Left lobe of liver (tissue), 2 donors: ENCODE results near the gene STARD7. TPM values are rescaled to one million over a fixed set of nuclear protein-coding genes. Genes with fewer than 3 reads are reported as not detected.

Experiments used
- ATAC-seq: fragments of 200-7000 bp; cut with Tn5 transposase; one replicate; pipeline ENCODE4 v1.9.1; 2020; ENCODE audit warnings: mild to moderate bottlenecking, moderate library complexity
- DNase-seq: peaks from one replicate; pipeline ENCODE4 v3.0.0-alpha.2; 2020; ENCODE audit warnings: low spot score
- total RNA-seq: library from RNA; stranded (reverse); gene quantifications from one replicate; pipeline ENCODE4 v1.2.1, GENCODE V29; 2021
- donor health status: DM: no; HTN: no; CAD: no; lungs with moderate emphysema.
- donor health status: DM: no; HTN: yes; CAD: no.

STARD7 gene
- total RNA-seq, 1 donor from 2014 or later, result 67.6 TPM

DNA sequence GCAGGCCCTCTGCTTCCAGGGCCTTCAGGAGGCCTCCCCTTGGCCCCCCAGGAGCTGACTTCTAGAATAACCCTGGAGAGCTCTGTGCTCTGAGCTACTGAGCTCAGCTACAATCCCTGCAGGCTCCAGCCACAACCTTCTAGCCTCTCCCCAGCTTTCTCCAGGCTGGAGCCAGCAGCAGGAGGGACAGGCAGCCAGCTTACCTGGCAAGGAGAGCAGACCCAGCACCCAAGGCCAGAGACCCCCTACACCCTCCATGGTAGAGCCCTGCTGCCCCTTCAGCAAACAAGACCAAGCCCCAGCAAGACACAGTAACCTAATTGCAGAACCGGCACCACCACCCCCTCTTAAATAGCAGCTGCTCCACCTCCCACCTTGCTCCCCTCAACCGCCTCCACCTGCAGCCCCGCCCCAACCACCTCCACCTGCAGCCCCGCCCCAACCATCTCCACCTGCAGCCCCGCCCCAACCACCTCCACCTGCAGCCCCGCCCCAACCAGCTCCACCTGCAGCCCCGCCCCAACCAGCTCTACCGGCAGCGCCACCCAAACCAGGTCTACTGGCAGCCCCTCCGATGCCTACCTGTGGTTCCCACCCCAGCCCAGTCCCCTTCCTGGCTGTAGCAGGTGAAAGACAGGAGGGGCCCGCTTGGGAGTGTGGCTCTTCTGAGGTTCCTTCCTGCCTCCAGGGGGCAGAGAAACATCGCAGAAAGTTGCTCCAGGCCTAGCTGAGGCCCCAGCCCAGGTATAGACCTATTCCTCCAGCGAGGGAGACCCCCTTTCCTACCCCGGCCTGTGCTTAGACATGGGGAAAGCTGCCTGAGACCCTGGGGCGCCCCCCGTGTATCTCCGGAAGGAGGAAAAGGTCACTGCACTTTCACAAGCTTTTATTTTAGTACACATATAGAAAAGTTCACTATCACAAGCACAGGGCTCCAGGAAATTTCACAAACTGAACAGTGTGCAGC lies 70.2 kb downstream of the STARD7 start, which contains the start of gene ASTL:
ASTL (minus strand) TSS at position 324 of the 967 bp plus-strand sequence; CDS start at position 258, 66 bp downstream.
- ATAC-seq, result peak; percentile 67
- DNase-seq, result no peak

DNA sequence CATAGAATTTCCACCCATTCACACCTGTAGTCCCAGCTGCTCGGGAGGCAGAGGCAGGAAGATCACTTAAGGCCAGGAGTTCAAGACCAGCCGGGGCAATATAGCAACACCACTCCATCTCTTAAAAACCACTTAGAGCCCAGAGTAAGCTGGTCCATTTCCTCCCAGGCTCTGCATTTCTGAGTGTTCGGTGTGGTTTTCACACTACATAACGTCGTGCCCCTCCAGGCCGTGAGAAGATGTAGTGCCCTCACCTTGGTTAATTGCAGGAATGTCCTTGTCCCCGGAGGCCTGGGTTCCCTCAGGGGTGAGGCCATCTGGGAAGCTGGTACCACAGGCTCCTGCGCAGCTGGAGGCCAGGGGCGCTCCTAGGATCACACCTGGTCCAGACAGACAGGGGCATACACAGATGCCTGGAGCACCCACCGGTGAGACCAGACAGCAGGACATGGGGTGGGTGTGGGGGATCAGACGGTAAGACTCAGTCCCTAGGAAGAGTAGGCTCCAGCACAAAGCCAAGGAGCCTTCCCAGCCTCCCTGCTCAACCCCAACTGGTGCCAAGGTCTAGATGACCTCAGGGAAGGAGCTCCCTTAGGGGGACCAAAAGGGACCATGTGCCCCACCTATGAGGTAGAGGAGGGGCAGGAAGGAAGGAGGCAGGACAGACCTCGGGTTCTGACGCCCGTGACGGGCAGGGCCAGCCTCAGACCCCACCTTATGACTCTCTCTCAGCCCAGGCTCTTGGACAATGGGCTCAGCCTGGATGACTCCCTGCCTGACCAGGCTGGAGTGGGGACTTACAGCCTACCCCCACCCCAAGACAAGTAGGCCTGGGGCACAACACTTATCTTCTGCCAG lies 71.1 kb downstream of the STARD7 start:
- DNase-seq (no peak), ATAC-seq (no peak)

DNA sequence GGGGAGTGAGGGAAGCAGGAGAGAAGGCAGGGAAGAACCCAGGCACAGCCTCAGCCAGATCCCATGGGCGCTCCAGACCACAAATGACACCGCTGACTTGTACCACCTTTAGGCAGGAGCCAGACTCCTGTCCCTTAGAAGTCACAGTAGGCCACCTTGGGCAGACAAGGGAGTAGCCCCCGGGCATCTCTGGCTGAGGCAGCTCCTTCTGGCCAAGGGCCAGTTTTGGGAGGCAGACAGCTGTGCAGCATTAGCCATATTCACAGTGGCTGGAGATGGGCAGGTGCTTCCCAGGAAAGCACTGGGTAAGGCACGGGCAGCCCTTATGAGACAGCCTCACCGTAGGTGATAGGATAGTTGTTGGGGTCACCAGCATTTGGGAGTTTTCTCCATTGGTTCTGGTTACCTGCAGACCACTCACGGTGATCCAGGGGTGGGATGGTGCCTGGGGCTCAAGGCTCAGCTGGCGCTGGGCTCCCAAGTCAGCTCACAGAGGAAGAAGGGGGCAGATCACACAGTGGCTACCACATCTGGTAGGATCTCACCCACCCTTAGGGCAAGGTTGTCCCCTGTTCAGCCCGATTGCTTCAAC lies 72.4 kb downstream of the STARD7 start:
- DNase-seq, result no peak
- ATAC-seq, result no peak

GRCh38 chr2:96135621-96136020 lies 73.0 kb downstream of the STARD7 start:
- DNase-seq (no peak), ATAC-seq (no peak)

DNA sequence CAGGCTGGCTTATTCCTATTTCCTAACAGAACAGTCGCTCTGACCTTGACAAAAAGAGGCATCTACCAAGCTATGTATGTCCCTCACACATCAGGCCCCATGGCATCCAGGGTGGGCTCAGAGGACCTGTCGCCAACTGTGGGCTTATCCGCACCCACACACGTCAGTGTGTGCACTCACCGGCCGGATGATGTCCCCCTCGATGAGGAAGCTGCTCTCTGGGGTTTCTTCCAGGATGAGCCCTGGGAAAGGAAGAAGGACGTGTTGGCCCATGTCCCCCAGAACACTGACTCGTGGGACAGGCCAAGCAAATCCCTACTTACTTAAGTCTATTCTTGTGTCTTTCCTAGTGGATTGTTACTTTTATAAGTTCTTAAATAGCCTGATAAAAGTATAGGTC lies 73.5 kb downstream of the STARD7 start:
- DNase-seq (no peak), ATAC-seq (no peak)

Other genes with a start within 250 kb of the STARD7 start
- gene ANKRD36C, start 217.0 kb downstream of the STARD7 start, total RNA-seq, result 2.4 TPM
- 1.3 TPM for gene GPAT2, start 173.9 kb downstream of the STARD7 start, total RNA-seq
- gene ADRA2B, start 92.3 kb downstream of the STARD7 start, total RNA-seq, result 11.4 TPM
- gene ASTL, start 70.3 kb downstream of the STARD7 start, total RNA-seq, result not detected
- 0.98 TPM for gene DUSP2, start 63.4 kb downstream of the STARD7 start, total RNA-seq
- 30.6 TPM for gene TMEM127, start 57.2 kb upstream of the STARD7 start, total RNA-seq
- gene CIAO1, start 57.4 kb upstream of the STARD7 start, total RNA-seq, result 45.0 TPM
- 49.7 TPM for gene SNRNP200, start 96.7 kb upstream of the STARD7 start, total RNA-seq
- 0.20 TPM for gene ITPRIPL1, start 116.5 kb upstream of the STARD7 start, total RNA-seq
- gene NCAPH, start 126.9 kb upstream of the STARD7 start, total RNA-seq, result 0.58 TPM